Calu3 (cell line): ENCODE results near the gene CEP97. TPM values are rescaled to one million over a fixed set of nuclear protein-coding genes. Genes with fewer than 3 reads are reported as not detected.

Experiments used
- BruUV-seq: library from RNA; stranded (reverse); fragments of 400-500 nt; replicated peaks from 2 replicates; lab custom pipeline; 2021; lab: Mats Ljungman, UMichigan
- CTCF ChIA-PET: fragments of 300-600 bp; sonication (Branson Sonifier 250); formaldehyde crosslinking; loops from one replicate; lab custom pipeline; 2022; ENCODE audit warnings: antibody characterized with exemption; lab: Charles Lee
- DNase-seq: peaks from one replicate; pipeline ENCODE4 v3.0.0; 2022
- H3K27ac Mint-ChIP-seq: one replicate; pipeline ENCODE4 v1.8.0; 2022; ENCODE audit warnings: mixed read lengths; ENCODE audit not compliant: unreplicated experiment
- H3K27me3 Mint-ChIP-seq: one replicate; pipeline ENCODE4 v1.8.0; 2022; ENCODE audit warnings: mixed read lengths; ENCODE audit not compliant: unreplicated experiment
- H3K36me3 Mint-ChIP-seq: one replicate; pipeline ENCODE4 v1.8.0; 2022; ENCODE audit warnings: mild to moderate bottlenecking, moderate library complexity, mixed read lengths; ENCODE audit not compliant: insufficient read depth, unreplicated experiment
- H3K4me1 Mint-ChIP-seq: one replicate; pipeline ENCODE4 v1.8.0; 2022; ENCODE audit warnings: mild to moderate bottlenecking, low read depth, mixed read lengths; ENCODE audit not compliant: unreplicated experiment
- H3K4me3 Mint-ChIP-seq: one replicate; pipeline ENCODE4 v1.8.0; 2022; ENCODE audit warnings: mild to moderate bottlenecking, low read depth, moderate library complexity, mixed read lengths; ENCODE audit not compliant: unreplicated experiment
- H3K9me3 Mint-ChIP-seq: one replicate; pipeline ENCODE4 v1.8.0; 2022; ENCODE audit warnings: low read depth, mixed read lengths; ENCODE audit not compliant: unreplicated experiment
- CTCF ChIP-seq: fragments of 200-600 bp; IDR thresholded peaks from one replicate; pipeline ENCODE4 v1.8.0; 2022; ENCODE audit warnings: antibody characterized with exemption; ENCODE audit not compliant: unreplicated experiment
- intact Hi-C: fragments of 100-400 bp; cut with micrococcal nuclease; formaldehyde crosslinking; loops from one replicate; pipeline ENCODE4 v1.10.0; 2022; ENCODE audit not compliant: unreplicated experiment
- total RNA-seq: library from RNA; stranded (reverse); gene quantifications from 2 replicates; pipeline ENCODE4 v1.2.3, GENCODE V29; 2022

The CEP97 gene
- total RNA-seq, 1 experiment from 2014 or later = 5.4 TPM

GRCh38 chr3:101817992-101818391 lies 93.6 kb downstream of the CEP97 start:
- no peak for TF ChIP-seq CTCF
- BruUV-seq = no TSS peak
- Mint-ChIP-seq H3K9me3 (no peaks in the 10 kb centered on the region), H3K27ac (no peak overlapping the region), H3K27me3 (no peaks in the 10 kb centered on the region), H3K36me3 (no peaks in the 10 kb centered on the region), H3K4me3 (no peak overlapping the region), H3K4me1 (peaks cover 13% of the 10 kb centered on the region)
- DNase-seq = no peak
- CTCF ChIA-PET = no interaction called here
- intact Hi-C loops = no loop called here

DNA sequence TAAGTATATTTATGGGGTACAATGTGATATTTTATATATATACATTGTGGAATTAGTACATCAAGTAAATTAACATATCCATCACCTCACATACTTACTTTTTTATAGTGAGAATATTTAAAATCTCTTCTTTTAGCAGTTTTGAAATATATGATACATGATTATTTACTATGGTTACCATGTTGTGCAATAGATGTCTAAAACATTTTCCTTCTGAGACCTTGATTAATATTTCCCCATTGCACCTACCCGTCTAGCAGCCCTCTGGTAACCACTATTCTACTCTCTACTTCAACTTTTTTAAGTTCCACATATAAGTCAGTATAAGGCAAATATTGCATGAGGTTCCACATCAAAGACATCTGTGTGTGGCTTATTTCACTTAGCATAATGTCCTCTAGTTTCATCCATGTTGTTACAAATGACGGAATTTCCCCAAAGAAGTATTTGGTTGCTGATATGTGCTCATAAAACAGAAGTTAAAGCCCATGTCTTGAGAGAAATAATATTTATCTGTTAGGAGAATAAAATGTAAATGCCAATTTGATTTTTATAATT lies 95.3 kb downstream of the CEP97 start:
- CTCF ChIA-PET = no interaction called here
- H3K27ac Mint-ChIP-seq = no peak overlapping the region
- intact Hi-C loops = no loop called here

More for the DNA sequence above, 95.3 kb downstream of the CEP97 start:
- no TSS peak for BruUV-seq
- H3K27me3 Mint-ChIP-seq = no peaks in the 10 kb centered on the region
- H3K4me1 Mint-ChIP-seq = peaks cover 10% of the 10 kb centered on the region
- no peaks in the 10 kb centered on the region for H3K36me3 Mint-ChIP-seq
- no peaks in the 10 kb centered on the region for H3K9me3 Mint-ChIP-seq
- DNase-seq = no peak
- TF ChIP-seq CTCF = no peak
- no peak overlapping the region for H3K4me3 Mint-ChIP-seq

Other genes starting within 250 kb of the CEP97 start
- gene SENP7, start 211.4 kb upstream of the CEP97 start, total RNA-seq = 11.9 and 12.0 TPM in 2 replicates
- gene TRMT10C, start 162.7 kb upstream of the CEP97 start, total RNA-seq = 29.7 and 30.7 TPM in 2 replicates
- 135 and 147 TPM in 2 replicates for gene PCNP, start 150.4 kb upstream of the CEP97 start, total RNA-seq
- gene ZBTB11, start 47.5 kb upstream of the CEP97 start, total RNA-seq = 34.8 and 36.5 TPM in 2 replicates
- gene RPL24, start 37.9 kb upstream of the CEP97 start, total RNA-seq = 587 and 599 TPM in 2 replicates
- gene NXPE3, start 54.6 kb downstream of the CEP97 start, total RNA-seq = 3.0 and 3.1 TPM in 2 replicates
- gene NFKBIZ, start 124.9 kb downstream of the CEP97 start, total RNA-seq = 217 and 227 TPM in 2 replicates